Breast epithelium (tissue), 3 donors: Measurements from ENCODE around the gene UNC5B.

ENCODE experiments used
- POLR2A ChIP-seq: fragments of 450-650 bp; IDR thresholded peaks from one replicate; pipeline ENCODE4 v1.6.1; 2016; ENCODE audit warnings: antibody characterized with exemption, mild to moderate bottlenecking, moderate library complexity
- TF ChIP-seq, protein P1 (sequence below), 3 donors: fragments of 450-650 bp; IDR thresholded peaks; one replicate each; pipeline ENCODE4 v1.5.1; 2016 to 2017; ENCODE audit warnings: antibody characterized with exemption in 3 of 3, mild to moderate bottlenecking in 3 of 3, moderate library complexity in 3 of 3

DNA sequence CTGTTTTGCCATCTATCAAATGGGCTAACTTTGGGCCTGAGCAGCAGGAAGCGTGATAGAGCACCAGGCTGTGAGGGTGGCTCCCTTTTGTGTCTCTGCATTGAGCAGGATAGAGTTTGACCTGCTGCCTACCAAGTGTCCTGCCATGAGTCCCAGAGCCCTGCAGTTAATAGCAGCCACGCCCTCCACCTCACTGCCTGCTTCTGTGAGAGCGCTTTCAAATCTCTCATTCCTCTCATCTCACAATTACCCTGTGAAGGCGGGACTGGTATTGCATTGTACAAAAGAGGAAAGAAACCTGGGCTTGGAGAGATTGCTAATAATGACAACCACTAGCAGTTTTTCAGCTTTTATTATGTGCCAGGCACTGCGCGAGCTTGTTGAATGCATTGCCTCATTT lies 39.9 kb downstream of the UNC5B start:
- TF ChIP-seq, protein P1, sequence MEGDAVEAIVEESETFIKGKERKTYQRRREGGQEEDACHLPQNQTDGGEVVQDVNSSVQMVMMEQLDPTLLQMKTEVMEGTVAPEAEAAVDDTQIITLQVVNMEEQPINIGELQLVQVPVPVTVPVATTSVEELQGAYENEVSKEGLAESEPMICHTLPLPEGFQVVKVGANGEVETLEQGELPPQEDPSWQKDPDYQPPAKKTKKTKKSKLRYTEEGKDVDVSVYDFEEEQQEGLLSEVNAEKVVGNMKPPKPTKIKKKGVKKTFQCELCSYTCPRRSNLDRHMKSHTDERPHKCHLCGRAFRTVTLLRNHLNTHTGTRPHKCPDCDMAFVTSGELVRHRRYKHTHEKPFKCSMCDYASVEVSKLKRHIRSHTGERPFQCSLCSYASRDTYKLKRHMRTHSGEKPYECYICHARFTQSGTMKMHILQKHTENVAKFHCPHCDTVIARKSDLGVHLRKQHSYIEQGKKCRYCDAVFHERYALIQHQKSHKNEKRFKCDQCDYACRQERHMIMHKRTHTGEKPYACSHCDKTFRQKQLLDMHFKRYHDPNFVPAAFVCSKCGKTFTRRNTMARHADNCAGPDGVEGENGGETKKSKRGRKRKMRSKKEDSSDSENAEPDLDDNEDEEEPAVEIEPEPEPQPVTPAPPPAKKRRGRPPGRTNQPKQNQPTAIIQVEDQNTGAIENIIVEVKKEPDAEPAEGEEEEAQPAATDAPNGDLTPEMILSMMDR (IDR thresholded peaks at IDR 0.05): no peak
- TF ChIP-seq POLR2A: no peak
